C4-2B (cell line): ENCODE results near the gene PAK5.

Experiments
- CTCF ChIP-seq: fragments of 450-650 bp; conservative IDR thresholded peaks from 2 replicates; pipeline ENCODE4 v1.5.1; 2017; ENCODE audit warnings: mild to moderate bottlenecking
- ZFX ChIP-seq: fragments of 450-650 bp; IDR thresholded peaks from 2 replicates; pipeline ENCODE4 v1.6.1; 2017

- TF ChIP-seq CTCF, result no peak
- TF ChIP-seq ZFX, result no peak
Observed at GRCh38 chr20:9610665-9611064, 228.2 kb downstream of the PAK5 start.
